Epithelial cell of proximal tubule (primary cell): Measurements from ENCODE around the gene CD164L2. TPM values are rescaled to one million over a fixed set of nuclear protein-coding genes. Genes with fewer than 3 reads are reported as not detected.

Experiments used
- DNase-seq: peaks from one replicate; pipeline ENCODE4 v3.0.0-alpha.2; 2011; ENCODE audit warnings: low read depth
- H3K4me3 ChIP-seq: 2 replicates; pipeline ENCODE4 v1.5.1; 2011; ENCODE audit warnings: low read depth, mild to moderate bottlenecking, low read length
- total RNA-seq: library from RNA; depleted of rRNA; stranded (reverse); fragments of >200 nt; gene quantifications from 2 replicates; pipeline ENCODE4 v1.2.3, GENCODE V29; 2015
- TF ChIP-seq, protein P1 (sequence below): conservative IDR thresholded peaks from 2 replicates; pipeline ENCODE4 v1.5.1; 2012; ENCODE audit warnings: low read depth, mild to moderate bottlenecking, low read length

CD164L2 gene
- total RNA-seq, 1 donor from 2014 or later = not detected

DNA sequence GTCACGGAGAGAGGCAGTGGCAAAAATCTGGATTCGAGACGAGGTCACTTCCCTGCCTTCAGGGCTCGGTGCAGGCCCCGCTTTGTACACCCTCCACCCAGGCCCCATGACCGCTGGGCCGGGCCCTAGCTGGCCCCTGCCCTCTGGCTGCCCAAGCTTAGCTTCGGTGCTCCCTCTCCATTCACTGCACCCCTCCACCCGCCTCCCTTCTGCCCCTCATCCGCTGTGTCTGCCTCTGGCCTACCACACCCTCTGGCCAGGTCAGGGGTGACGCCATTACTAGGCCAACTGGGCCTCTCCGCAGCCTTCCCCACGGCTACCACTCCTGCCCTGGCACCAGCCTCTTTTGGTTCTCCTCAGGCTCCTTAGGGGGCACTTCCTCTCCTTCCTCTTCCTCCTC lies 528 bp upstream of the CD164L2 start:
- no peak for DNase-seq
- TF ChIP-seq, protein P1, sequence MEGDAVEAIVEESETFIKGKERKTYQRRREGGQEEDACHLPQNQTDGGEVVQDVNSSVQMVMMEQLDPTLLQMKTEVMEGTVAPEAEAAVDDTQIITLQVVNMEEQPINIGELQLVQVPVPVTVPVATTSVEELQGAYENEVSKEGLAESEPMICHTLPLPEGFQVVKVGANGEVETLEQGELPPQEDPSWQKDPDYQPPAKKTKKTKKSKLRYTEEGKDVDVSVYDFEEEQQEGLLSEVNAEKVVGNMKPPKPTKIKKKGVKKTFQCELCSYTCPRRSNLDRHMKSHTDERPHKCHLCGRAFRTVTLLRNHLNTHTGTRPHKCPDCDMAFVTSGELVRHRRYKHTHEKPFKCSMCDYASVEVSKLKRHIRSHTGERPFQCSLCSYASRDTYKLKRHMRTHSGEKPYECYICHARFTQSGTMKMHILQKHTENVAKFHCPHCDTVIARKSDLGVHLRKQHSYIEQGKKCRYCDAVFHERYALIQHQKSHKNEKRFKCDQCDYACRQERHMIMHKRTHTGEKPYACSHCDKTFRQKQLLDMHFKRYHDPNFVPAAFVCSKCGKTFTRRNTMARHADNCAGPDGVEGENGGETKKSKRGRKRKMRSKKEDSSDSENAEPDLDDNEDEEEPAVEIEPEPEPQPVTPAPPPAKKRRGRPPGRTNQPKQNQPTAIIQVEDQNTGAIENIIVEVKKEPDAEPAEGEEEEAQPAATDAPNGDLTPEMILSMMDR = no peak
- H3K4me3 ChIP-seq = no peak overlapping the region

DNA sequence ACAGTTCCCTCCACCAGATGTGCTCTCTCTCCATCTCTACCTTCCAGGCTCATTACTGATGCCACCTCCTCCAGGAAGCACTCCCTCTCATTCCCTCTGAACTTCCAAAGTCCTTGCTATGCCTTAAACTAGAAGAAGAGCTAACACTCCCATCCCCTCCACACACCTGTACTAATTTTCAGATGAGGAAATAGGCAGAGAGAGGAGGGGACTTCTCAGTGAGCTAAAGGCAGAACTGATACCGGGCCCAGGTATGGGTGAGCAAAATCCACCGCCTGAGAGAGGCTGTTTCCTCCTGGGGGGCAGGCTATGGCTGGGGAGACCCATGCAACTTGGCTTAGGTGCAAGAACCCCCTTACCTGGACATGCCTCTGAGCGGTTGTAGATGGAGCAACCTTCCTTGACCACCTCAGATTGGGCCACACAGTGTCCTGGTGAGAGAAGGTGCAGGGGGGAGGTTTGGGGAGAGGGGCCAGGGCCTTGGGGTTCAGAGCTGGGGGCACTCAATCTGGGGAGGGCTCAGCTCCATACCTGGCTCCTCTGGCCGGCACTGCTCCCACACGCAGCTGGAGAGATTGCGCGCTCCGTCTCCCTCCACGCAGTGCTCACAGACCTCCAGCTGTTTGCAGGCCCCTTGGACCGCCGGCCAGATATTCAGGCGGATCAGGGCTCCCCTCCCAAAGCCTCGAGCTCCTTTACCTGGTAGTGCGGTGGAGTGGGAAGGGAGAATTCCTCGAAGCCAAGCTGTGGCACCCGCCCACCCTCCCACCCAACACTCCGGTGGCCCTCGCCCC lies 967 bp downstream of the CD164L2 start:
- no peak for DNase-seq
- H3K4me3 ChIP-seq = no peak overlapping the region
- TF ChIP-seq, protein P1 = no peak

DNA sequence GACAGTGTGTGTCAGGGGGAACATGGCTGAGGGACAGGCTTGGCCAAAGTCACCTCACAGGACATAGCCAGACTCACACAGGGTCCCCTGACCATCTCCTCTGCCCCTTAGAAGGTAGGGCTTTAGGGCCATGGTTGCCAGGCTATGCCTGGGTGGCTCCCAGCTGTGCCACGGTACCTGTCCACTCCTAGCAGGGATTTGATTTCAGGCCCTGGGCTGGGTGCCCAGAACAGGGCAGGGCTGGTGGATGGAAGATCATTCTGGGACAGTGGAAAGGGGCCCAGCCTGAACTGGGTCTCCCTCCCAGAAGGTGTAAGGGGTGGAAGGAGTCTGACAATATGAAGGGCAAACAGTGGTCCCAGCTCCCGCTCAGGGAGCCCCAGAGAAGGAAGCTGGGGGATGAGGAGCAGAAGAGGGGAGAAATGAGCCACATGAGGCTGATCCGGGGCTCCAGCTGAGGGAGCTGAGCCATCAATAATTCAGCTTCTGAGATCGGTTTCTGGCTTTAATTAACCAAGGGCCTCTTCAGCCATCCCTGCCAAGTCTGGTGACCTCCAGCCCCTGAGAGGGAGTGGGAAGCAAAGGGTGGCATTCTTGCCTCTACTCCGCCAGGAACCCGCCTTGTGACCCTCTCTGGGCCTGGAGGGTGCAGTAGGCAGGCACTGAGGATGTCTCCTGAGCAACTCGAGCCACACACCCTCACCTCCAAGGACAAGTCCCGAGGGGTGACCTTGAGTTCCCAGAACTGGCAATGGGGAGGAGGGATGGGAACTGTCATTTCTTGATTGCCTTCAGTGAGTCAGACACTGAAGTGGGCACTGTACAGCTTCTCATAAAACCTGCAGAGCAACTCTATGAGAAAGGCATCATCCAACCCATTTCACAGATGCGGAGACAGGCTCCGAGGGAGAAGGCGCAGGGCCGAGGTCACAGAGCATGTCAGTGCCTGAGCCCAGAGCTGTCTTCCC lies 2.1 kb downstream of the CD164L2 start:
- TF ChIP-seq, protein P1 = no peak
- DNase-seq = no peak
- no peak overlapping the region for H3K4me3 ChIP-seq

DNA sequence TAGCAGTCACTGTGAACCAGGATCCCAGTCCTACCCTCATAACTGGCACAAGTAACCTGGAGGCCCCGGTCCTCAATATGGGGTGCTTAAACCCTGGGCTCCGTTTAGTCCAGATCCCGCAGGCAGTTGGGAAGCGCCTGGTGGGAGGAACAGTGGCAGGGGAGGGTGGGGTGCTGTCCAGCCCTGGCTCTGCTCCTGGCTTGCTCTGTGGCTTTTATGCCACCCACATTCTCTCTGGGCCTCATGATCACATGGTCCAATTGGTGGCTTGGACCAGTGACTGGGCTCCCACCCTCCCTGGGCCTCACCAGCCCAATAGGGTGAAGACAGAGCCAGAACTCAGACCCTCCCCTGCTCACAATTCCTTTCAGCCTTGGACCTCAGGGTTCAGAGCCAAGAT lies 2.9 kb downstream of the CD164L2 start:
- DNase-seq = no peak
- TF ChIP-seq, protein P1 = no peak
- no peak overlapping the region for H3K4me3 ChIP-seq

DNA sequence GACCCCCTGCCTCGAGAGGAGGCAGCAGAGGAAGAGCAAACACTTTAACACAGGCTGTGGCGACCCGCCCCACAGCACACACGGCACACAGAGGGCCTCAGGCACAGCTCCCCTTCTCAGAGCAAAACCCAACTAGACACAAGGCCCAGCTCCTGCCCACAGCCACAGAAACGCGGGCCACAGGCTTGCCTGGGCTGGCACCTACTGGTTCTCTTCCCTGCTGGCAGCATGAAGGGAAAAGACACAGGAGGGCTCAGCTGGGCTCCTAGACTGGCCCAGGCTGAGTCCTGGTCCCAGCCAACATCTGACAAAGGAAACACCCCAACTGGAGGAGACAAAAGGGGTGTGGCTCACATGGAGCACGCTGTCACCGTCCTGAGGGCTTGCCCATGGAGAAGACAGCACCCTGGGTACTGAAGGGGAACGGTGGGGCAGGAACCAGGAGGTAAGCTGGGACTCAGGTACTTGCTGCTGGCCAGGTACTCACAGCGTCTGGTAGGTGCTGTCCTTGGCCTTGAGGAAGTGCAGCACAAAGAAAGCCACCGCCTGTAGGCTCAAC lies 3.5 kb downstream of the CD164L2 start:
- H3K4me3 ChIP-seq = no peak overlapping the region

GRCh38 chr1:27377760-27378495 lies 5.2 kb downstream of the CD164L2 start:
- TF ChIP-seq, protein P1 = no peak
- no peak for DNase-seq
- no peak overlapping the region for H3K4me3 ChIP-seq

More for the DNA sequence above, 3.5 kb downstream of the CD164L2 start:
- TF ChIP-seq, protein P1 = no peak
- no peak for DNase-seq
